ENCODE results near the gene TSPEAR. TPM values are rescaled to one million over a fixed set of nuclear protein-coding genes. Genes with fewer than 3 reads are reported as not detected.
"Not testable (repeated sequence)": the region's sequence is repeated elsewhere in the genome, so short reads cannot be mapped to it uniquely, and the experiment has no call there.

Gene TSPEAR
- total RNA-seq, 1 donor from 2014 or later, result not detected

- no peak for TF ChIP-seq CTCF (conservative IDR thresholded peaks at IDR 0.05; ENCODE audit: low read depth, low read length)
- no peak overlapping the region for H3K4me3 ChIP-seq (ENCODE audit: low read depth, low read length)
- DNase-seq (ENCODE audit: low read depth), result no peak
Observed at GRCh38 chr21:44503901-44504399, 207.4 kb downstream of the TSPEAR start.

DNA sequence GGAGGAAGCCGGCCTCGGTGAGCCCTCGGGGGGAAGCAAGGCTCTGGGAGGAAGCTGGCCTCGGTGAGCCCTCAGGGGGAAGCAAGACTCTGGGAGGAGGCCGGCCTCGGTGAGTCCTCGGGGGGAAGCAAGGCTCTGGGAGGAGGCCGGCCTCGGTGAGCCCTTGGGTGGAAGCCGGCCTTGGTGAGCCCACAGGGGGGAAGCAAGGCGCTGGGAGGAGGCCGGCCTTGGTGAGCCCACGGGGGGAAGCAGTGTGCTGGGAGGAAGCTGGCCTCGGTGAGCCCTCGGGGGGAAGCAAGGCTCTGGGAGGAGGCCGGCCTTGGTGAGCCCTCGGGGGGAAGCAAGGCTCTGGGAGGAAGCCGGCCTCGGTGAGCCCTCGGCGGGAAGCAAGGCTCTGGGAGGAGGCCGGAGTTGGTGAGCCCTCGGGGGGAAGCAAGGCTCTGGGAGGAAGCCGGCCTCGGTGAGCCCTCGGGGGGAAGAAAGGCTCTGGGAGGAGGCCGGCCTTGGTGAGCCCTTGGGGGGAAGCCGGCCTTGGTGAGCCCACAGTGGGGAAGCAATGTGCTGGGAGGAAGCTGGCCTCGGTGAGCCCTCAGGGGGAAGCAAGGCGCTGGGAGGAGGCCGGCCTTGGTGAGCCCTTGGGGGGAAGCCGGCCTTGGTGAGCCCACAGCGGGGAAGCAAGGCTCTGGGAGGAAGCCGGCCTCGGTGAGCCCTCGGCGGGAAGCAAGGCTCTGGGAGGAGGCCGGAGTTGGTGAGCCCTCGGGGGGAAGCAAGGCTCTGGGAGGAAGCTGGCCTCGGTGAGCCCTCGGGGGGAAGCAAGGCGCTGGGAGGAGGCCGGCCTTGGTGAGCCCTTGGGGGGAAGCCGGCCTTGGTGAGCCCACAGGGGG is 208.1 kb downstream of the TSPEAR start:
- not testable (repeated sequence) for DNase-seq (ENCODE audit: low read depth)

DNA sequence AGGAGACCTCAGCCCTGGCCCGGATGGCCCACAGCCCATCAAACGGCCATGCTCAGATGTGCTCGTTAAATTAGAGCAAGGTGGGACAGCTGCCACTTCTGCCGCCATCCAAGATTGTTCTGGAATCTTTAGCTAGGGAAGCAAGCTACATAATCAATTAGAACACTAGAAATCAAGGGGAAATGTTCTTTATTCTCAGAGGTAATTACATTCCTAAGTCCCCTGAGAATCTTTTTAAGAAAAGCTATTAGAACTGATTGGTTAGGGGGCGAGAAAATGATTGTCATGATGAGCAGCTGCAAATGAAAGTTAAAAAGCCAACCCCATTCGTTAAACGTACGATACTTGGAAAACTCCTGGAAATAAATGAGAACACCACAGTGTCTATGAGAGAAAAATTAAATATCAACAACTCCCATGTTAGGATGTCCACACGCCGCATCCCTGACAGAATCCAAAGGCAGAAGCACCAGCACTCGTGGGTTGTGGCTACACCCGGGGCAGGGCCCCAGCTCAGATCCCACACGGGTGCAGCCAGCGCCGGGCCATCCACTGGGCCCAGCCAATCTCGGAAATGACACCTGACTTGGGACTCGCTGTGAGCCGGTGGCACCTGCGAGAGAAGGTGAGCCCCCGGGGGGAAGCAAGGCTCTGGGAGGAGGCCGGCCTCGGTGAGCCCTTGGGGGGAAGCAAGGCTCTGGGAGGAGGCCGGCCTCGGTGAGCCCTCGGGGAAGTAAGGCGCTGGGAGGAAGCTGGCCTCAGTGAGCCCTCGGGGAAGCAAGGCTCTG is 209.0 kb downstream of the TSPEAR start:
- TF ChIP-seq CTCF (conservative IDR thresholded peaks at IDR 0.05; ENCODE audit: low read depth, low read length), result no peak
- DNase-seq (ENCODE audit: low read depth), result no peak
- H3K4me3 ChIP-seq (ENCODE audit: low read depth, low read length), result no peak overlapping the region

More for the DNA sequence above, 208.1 kb downstream of the TSPEAR start:
- not testable (repeated sequence) for H3K4me3 ChIP-seq (ENCODE audit: low read depth, low read length)

DNA sequence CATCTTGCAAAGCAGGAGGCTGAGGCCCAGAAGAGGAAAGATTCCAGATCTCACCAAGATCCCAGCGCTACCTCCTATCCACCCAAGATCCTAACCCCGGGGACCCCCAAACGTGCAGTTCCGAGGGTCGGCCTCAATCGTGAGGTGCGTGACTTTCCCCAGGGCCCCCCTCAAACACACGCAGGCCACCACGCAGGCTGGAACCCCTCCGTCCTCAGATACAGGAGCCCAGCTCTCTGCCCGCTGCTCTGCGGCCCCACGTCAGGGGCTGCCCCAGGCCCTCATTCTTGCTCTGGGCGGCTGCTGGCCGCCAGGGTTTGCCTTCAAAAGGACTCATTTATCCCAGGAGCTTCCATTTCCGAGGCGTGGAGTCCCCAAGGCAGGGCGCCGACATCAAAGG is 211.3 kb downstream of the TSPEAR start:
- H3K4me3 ChIP-seq (ENCODE audit: low read depth, low read length), result no peak overlapping the region
- no peak for TF ChIP-seq CTCF (conservative IDR thresholded peaks at IDR 0.05; ENCODE audit: low read depth, low read length)
- DNase-seq (ENCODE audit: low read depth), result no peak

GRCh38 chr21:44499631-44500030 is 211.7 kb downstream of the TSPEAR start:
- no peak for DNase-seq (ENCODE audit: low read depth)
- no peak for TF ChIP-seq CTCF (conservative IDR thresholded peaks at IDR 0.05; ENCODE audit: low read depth, low read length)
- no peak overlapping the region for H3K4me3 ChIP-seq (ENCODE audit: low read depth, low read length)

DNA sequence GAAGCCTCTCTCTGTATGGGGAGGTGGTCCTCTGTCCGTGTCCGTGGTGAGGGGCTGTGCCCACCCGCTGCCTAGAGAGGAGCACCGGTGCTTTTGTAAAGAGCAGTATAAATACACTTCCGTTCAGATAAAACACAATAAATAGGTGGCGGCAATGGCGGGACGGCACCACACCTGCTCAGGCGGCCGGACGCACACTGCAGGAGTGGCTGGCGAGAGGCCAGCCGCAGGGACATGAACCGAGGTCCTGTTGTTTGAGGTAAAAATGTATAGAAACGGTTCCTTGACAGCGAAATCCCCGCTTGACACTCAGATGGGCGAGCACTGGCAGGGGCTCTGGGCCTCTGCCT is 212.2 kb downstream of the TSPEAR start:
- DNase-seq (ENCODE audit: low read depth), result no peak

More for the DNA sequence above, 212.2 kb downstream of the TSPEAR start:
- H3K4me3 ChIP-seq (ENCODE audit: low read depth, low read length), result no peak overlapping the region
- TF ChIP-seq CTCF (conservative IDR thresholded peaks at IDR 0.05; ENCODE audit: low read depth, low read length), result no peak

Data from epithelial cell of proximal tubule (primary cell).